GM18951 (cell line): ENCODE measurements around the gene GSG1L.

Source experiments
- POLR2A ChIP-seq: IDR thresholded peaks from 4 replicates; pipeline ENCODE4 v1.6.1; 2011; ENCODE audit warnings: mild to moderate bottlenecking; ENCODE audit not compliant: insufficient read length, insufficient read depth; ENCODE audit errors: extremely low read depth
- in situ Hi-C: fragments of 300-500 bp; cut with MboI; formaldehyde crosslinking; loops from one replicate; pipeline ENCODE4 v1.12.0; 2022; ENCODE audit warnings: low sequenced_read_pairs, mixed read lengths, inconsistent platforms; ENCODE audit not compliant: unreplicated experiment

Gene GSG1L

DNA sequence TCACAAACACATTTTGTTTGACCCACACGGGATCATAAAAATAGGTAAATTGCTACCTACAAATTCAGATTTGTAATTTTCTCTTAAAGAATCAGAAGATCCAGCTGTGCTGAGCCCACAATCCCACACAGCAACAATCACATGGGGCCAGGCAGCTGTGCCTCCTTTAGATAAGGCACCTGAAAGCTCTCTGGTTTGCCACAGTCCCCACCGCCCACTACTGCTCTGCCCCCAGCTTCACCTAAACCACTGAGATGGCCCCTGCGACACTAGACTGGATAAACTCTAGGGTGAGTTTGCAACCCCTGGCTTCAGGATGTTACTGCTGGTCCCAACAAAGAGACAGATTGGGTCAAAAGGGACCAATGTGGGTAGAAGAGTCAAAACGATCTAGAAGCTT, 96.8 kb downstream of the GSG1L start:
- no peak for TF ChIP-seq POLR2A
- in situ Hi-C loops = no loop called here

DNA sequence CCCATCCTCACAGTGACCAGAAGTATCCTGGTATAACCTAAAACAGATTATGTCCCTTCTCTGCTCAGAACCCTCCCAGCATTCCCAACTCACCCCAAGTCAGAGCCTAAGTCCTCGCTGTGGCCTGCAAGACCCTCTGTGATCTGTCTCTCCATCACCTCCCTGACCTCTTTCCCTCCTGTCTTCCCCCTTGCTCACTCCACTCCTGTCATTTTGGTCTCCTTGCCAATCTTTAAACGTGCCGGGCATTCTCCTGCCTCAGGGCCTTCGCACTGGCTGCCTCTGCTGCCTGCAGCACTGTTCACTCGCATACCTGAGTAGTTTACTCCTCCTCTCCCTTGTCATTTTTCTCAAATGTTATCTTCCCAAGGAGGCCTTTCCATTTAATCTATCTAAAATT, 97.7 kb downstream of the GSG1L start:
- TF ChIP-seq POLR2A = no peak
- in situ Hi-C loops = no loop called here

- no peak for TF ChIP-seq POLR2A
- in situ Hi-C loops = no loop called here
Observed at GRCh38 chr16:27963471-27963965, 100.0 kb downstream of the GSG1L start.

GRCh38 chr16:27962197-27962596, 101.3 kb downstream of the GSG1L start:
- in situ Hi-C loops = no loop called here
- TF ChIP-seq POLR2A = no peak

DNA sequence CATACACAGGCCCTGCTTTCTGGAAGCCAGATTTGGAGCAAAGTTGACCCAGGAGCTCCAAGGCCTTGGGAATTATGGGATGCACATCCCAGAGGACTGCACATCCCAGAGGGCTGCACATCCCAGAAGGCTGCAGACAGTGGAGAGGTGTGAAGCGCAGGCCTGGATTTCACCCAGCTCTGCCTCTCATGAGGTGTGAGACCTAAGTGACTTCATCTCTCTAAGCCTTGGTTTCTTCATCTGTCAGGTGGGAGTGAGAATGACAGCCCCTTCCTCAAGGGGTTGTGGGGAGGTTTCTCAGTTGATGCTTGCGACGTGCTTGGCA, 102.3 kb downstream of the GSG1L start:
- TF ChIP-seq POLR2A = no peak
- in situ Hi-C loops = no loop called here

DNA sequence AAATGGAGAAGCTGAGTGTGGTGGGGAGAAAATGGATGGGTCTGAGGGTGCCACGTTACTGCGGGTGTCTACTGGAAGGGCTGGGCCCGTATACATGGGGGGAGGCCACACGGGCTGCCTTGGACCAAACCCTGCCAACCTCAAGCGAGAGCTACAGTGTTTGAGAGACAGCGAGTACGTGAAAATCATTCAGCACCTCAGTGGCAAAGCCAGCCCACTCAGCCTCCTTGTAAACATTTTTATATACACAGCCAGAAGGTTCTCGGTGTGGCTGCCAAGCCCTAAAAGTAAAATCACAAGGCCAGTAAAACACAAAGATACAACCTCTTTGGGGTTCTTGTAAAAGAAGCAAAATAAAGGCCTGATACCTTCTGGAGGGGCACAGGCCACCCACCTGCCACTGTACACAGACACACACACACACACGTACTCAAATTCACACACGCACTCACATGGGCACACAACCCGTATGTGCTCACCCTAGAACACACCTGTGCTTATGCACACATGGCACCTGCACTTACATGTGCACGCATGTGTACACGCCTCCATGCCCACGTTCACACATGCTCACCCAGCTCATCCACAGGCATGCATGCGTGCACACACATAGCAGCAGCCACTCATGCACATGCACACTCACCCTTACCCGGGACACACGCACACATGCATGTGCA, 102.8 kb downstream of the GSG1L start:
- in situ Hi-C loops = no loop called here
- no peak for TF ChIP-seq POLR2A

- in situ Hi-C loops = no loop called here
- no peak for TF ChIP-seq POLR2A
Observed at GRCh38 chr16:27959914-27960313, 103.6 kb downstream of the GSG1L start.

GRCh38 chr16:27954191-27954590, 109.3 kb downstream of the GSG1L start:
- in situ Hi-C loops = no loop called here
- no peak for TF ChIP-seq POLR2A

DNA sequence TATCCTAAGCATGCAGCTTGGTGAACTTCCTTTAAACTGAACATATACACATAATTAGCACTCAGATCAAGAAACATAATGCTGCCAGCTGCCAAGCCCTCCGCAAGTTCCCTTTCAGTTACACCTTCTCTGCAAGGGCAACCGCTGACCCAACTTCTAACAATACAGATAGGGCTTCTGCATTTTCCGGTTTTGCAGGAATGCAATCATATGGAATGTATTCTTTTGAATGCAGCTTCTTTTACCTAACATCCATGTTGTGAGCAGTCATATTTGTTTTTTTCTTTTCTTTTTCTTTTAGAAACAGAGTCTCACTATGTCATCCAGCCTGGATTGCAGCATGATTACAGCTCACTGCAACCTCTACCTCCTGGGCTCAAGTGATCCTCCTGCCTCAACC, 110.7 kb downstream of the GSG1L start:
- in situ Hi-C loops = no loop called here

DNA sequence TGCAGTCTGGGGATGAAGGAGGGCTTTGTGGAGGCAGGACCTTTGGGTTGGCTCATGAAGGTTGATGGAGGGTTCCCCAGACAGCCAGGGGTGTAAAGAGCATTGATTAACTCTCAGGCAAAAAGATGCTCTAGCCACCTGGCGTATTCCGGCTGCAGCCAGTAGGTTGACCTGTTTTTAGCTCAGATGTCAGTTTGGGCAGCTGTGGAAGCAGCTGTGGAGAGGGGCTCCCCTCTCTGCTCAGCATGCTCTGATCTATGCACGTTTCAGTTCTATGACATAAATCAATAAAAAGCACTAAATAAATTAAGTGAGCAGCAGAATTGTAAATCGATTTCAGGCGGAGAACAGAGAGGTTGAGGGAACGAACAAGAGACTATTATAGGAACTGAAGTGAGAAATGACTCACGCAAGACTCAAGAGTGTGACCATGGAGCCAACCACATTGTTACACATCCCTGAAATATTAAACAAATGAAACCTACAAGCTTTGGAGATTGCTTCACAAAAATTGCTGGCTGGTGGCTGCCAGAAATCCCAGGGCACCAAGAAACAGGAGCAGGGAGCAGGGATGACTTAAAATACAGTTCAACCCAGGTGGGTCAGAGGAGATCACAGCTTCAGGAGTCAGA, 111.9 kb downstream of the GSG1L start:
- no peak for TF ChIP-seq POLR2A
- in situ Hi-C loops = no loop called here

More for the DNA sequence above, 110.7 kb downstream of the GSG1L start:
- no peak for TF ChIP-seq POLR2A

GRCh38 chr16:27950206-27950887, 113.2 kb downstream of the GSG1L start:
- in situ Hi-C loops = no loop called here

DNA sequence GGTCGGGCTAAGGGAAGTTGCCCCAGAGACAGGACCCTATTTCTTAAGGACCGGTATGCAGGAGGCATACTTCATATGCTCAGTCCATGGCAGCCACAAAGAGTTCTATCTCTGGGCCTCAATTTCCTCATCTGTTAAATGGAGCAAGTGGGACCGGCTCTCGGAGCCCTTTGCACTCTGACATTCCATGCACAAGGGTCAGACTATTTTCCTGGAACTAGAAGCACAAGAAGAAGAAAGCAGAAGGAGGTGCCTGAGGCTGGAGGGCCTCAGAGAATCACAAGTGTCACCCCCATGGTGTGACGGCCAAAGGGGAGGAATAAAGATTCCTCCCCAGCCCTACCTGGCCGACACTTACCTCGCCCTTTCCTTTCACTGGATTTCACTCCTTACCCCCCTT, 115.8 kb downstream of the GSG1L start:
- no peak for TF ChIP-seq POLR2A
- in situ Hi-C loops = no loop called here

More at GRCh38 chr16:27950206-27950887, 113.2 kb downstream of the GSG1L start:
- no peak for TF ChIP-seq POLR2A

GRCh38 chr16:27945233-27945973, 118.1 kb downstream of the GSG1L start:
- no peak for TF ChIP-seq POLR2A
- in situ Hi-C loops = no loop called here
